ENCODE data around the gene BDH1.
"Not testable (repeated sequence)": the region's sequence is repeated elsewhere in the genome, so short reads cannot be mapped to it uniquely, and the experiment has no call there.

BDH1 gene

GRCh38 chr3:197593046-197593380 lies 37.2 kb upstream of the BDH1 start:
- Histone ChIP-seq H3K4me1 (ENCODE audit: control insufficient read depth, insufficient read depth, low read length) (no peaks in the 10 kb centered on the region), H3K36me3 (ENCODE audit: control insufficient read depth, insufficient read depth, low read length) (no peaks in the 10 kb centered on the region), H3K4me3 (ENCODE audit: insufficient read depth, low read depth, low read length) (no peak overlapping the region), H3K27ac (ENCODE audit: insufficient read depth, low read depth, low read length, poor library complexity, severe bottlenecking) (no peak overlapping the region), H3K9me3 (ENCODE audit: control insufficient read depth, low read length) (no peaks in the 10 kb centered on the region), H3K27me3 (ENCODE audit: control insufficient read depth, insufficient read depth, low read length, poor library complexity, severe bottlenecking) (no peaks in the 10 kb centered on the region)
- 93 to 95% methylated on average over 9 of the region's 9 CpGs for whole genome bisulfite sequencing, 2 experiments

GRCh38 chr3:197592361-197593045 lies 36.7 kb upstream of the BDH1 start:
- Histone ChIP-seq H3K36me3 (ENCODE audit: control insufficient read depth, insufficient read depth, low read length) (no peaks in the 10 kb centered on the region), H3K27ac (ENCODE audit: insufficient read depth, low read depth, low read length, poor library complexity, severe bottlenecking) (no peak overlapping the region), H3K4me1 (ENCODE audit: control insufficient read depth, insufficient read depth, low read length) (no peaks in the 10 kb centered on the region), H3K27me3 (ENCODE audit: control insufficient read depth, insufficient read depth, low read length, poor library complexity, severe bottlenecking) (no peaks in the 10 kb centered on the region), H3K9me3 (ENCODE audit: control insufficient read depth, low read length) (no peaks in the 10 kb centered on the region), H3K4me3 (ENCODE audit: insufficient read depth, low read depth, low read length) (no peak overlapping the region)
- WGBS, 2 experiments = 85 to 87% methylated on average over 17 to 18 of the region's 18 CpGs

- 93 to 94% methylated on average over 6 of the region's 6 CpGs for WGBS, 2 experiments
- no peaks in the 10 kb centered on the region for H3K4me1 ChIP-seq (ENCODE audit: control insufficient read depth, insufficient read depth, low read length)
- H3K4me3 ChIP-seq (ENCODE audit: insufficient read depth, low read depth, low read length) = no peak overlapping the region
- H3K27me3 ChIP-seq (ENCODE audit: control insufficient read depth, insufficient read depth, low read length, poor library complexity, severe bottlenecking) = no peaks in the 10 kb centered on the region
- no peaks in the 10 kb centered on the region for H3K9me3 ChIP-seq (ENCODE audit: control insufficient read depth, low read length)
- H3K36me3 ChIP-seq (ENCODE audit: control insufficient read depth, insufficient read depth, low read length) = no peaks in the 10 kb centered on the region
- no peak overlapping the region for H3K27ac ChIP-seq (ENCODE audit: insufficient read depth, low read depth, low read length, poor library complexity, severe bottlenecking)
Observed at GRCh38 chr3:197591816-197592215, 36.0 kb upstream of the BDH1 start.

DNA sequence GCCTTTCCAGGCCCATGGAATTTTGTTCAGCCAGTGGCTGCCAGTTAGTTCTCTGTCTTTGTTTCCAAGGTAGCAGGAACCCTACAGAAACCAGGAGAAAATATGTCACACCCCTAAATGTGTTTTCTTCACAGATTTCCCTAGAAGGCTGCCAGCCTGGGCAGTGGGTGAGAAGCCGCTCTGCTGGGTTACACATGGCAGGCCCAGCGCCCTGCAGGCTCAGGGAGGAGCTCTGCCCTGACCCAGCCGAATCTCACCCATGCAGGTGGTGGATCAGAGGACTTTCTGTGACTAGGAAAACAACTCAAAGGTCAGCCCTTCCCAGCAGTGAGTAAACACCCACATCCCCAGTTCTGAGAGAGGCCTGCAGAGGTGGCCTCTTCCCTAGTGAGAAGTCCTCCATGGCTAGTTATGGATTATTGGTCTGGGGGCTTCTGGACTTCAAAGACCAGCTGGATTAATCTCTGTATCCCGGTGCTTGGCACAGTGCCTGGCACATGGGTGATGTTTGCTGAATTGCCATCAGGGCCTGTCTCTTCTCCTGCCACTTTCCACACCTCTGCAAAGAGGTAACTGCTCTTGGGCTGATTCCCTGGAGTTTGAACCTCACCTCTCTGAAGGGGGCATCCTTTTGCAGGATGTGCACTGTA lies 34.7 kb upstream of the BDH1 start:
- H3K9me3 ChIP-seq (ENCODE audit: control insufficient read depth, low read length) = no peaks in the 10 kb centered on the region
- H3K4me3 ChIP-seq (ENCODE audit: insufficient read depth, low read depth, low read length) = no peak overlapping the region
- no peaks in the 10 kb centered on the region for H3K4me1 ChIP-seq (ENCODE audit: control insufficient read depth, insufficient read depth, low read length)
- H3K27me3 ChIP-seq (ENCODE audit: control insufficient read depth, insufficient read depth, low read length, poor library complexity, severe bottlenecking) = no peaks in the 10 kb centered on the region
- WGBS, 2 experiments = 84% methylated on average over 4 of the region's 4 CpGs
- no peaks in the 10 kb centered on the region for H3K36me3 ChIP-seq (ENCODE audit: control insufficient read depth, insufficient read depth, low read length)
- no peak overlapping the region for H3K27ac ChIP-seq (ENCODE audit: insufficient read depth, low read depth, low read length, poor library complexity, severe bottlenecking)

- H3K27me3 ChIP-seq (ENCODE audit: control insufficient read depth, insufficient read depth, low read length, poor library complexity, severe bottlenecking) = no peaks in the 10 kb centered on the region
- 85 to 88% methylated on average over 12 of the region's 13 CpGs for WGBS, 2 experiments
- H3K36me3 ChIP-seq (ENCODE audit: control insufficient read depth, insufficient read depth, low read length) = no peaks in the 10 kb centered on the region
- no peaks in the 10 kb centered on the region for H3K4me1 ChIP-seq (ENCODE audit: control insufficient read depth, insufficient read depth, low read length)
- H3K27ac ChIP-seq (ENCODE audit: insufficient read depth, low read depth, low read length, poor library complexity, severe bottlenecking) = no peak overlapping the region
- H3K4me3 ChIP-seq (ENCODE audit: insufficient read depth, low read depth, low read length) = no peak overlapping the region
- no peaks in the 10 kb centered on the region for H3K9me3 ChIP-seq (ENCODE audit: control insufficient read depth, low read length)
Observed at GRCh38 chr3:197589545-197589944, 33.8 kb upstream of the BDH1 start.

- H3K4me1 ChIP-seq (ENCODE audit: control insufficient read depth, insufficient read depth, low read length); H3K27me3 ChIP-seq (ENCODE audit: control insufficient read depth, insufficient read depth, low read length, poor library complexity, severe bottlenecking); H3K36me3 ChIP-seq (ENCODE audit: control insufficient read depth, insufficient read depth, low read length); H3K9me3 ChIP-seq (ENCODE audit: control insufficient read depth, low read length); H3K4me3 ChIP-seq (ENCODE audit: insufficient read depth, low read depth, low read length); H3K27ac ChIP-seq (ENCODE audit: insufficient read depth, low read depth, low read length, poor library complexity, severe bottlenecking): not testable (repeated sequence)
- WGBS, 2 experiments = 92 to 93% methylated on average over 11 of the region's 11 CpGs
Observed at GRCh38 chr3:197586768-197587167, 31.0 kb upstream of the BDH1 start.

GRCh38 chr3:197586181-197586580 lies 30.4 kb upstream of the BDH1 start:
- no peaks in the 10 kb centered on the region for H3K4me1 ChIP-seq (ENCODE audit: control insufficient read depth, insufficient read depth, low read length)
- no peaks in the 10 kb centered on the region for H3K27me3 ChIP-seq (ENCODE audit: control insufficient read depth, insufficient read depth, low read length, poor library complexity, severe bottlenecking)
- H3K4me3 ChIP-seq (ENCODE audit: insufficient read depth, low read depth, low read length) = no peak overlapping the region
- no peak overlapping the region for H3K27ac ChIP-seq (ENCODE audit: insufficient read depth, low read depth, low read length, poor library complexity, severe bottlenecking)
- H3K36me3 ChIP-seq (ENCODE audit: control insufficient read depth, insufficient read depth, low read length) = no peaks in the 10 kb centered on the region
- 94 to 99% methylated on average over 2 of the region's 2 CpGs for WGBS, 2 experiments
- H3K9me3 ChIP-seq (ENCODE audit: control insufficient read depth, low read length) = no peaks in the 10 kb centered on the region

GRCh38 chr3:197584733-197585132 lies 29.0 kb upstream of the BDH1 start:
- Histone ChIP-seq H3K4me3 (ENCODE audit: insufficient read depth, low read depth, low read length) (no peak overlapping the region), H3K4me1 (ENCODE audit: control insufficient read depth, insufficient read depth, low read length) (no peaks in the 10 kb centered on the region), H3K36me3 (ENCODE audit: control insufficient read depth, insufficient read depth, low read length) (no peaks in the 10 kb centered on the region), H3K27me3 (ENCODE audit: control insufficient read depth, insufficient read depth, low read length, poor library complexity, severe bottlenecking) (no peaks in the 10 kb centered on the region), H3K27ac (ENCODE audit: insufficient read depth, low read depth, low read length, poor library complexity, severe bottlenecking) (no peak overlapping the region), H3K9me3 (ENCODE audit: control insufficient read depth, low read length) (no peaks in the 10 kb centered on the region)
- 85 to 87% methylated on average over 5 of the region's 5 CpGs for WGBS, 2 experiments

- Histone ChIP-seq H3K9me3 (ENCODE audit: control insufficient read depth, low read length) (no peaks in the 10 kb centered on the region), H3K27ac (ENCODE audit: insufficient read depth, low read depth, low read length, poor library complexity, severe bottlenecking) (no peak overlapping the region), H3K36me3 (ENCODE audit: control insufficient read depth, insufficient read depth, low read length) (no peaks in the 10 kb centered on the region), H3K27me3 (ENCODE audit: control insufficient read depth, insufficient read depth, low read length, poor library complexity, severe bottlenecking) (no peaks in the 10 kb centered on the region), H3K4me1 (ENCODE audit: control insufficient read depth, insufficient read depth, low read length) (no peaks in the 10 kb centered on the region), H3K4me3 (ENCODE audit: insufficient read depth, low read depth, low read length) (no peak overlapping the region)
- 95 to 97% methylated on average over 7 of the region's 7 CpGs for WGBS, 2 experiments
Observed at GRCh38 chr3:197583371-197583770, 27.6 kb upstream of the BDH1 start.

GRCh38 chr3:197580253-197580691 lies 24.5 kb upstream of the BDH1 start:
- no peaks in the 10 kb centered on the region for H3K9me3 ChIP-seq (ENCODE audit: control insufficient read depth, low read length)
- no peak overlapping the region for H3K4me3 ChIP-seq (ENCODE audit: insufficient read depth, low read depth, low read length)
- no peaks in the 10 kb centered on the region for H3K4me1 ChIP-seq (ENCODE audit: control insufficient read depth, insufficient read depth, low read length)
- H3K27me3 ChIP-seq (ENCODE audit: control insufficient read depth, insufficient read depth, low read length, poor library complexity, severe bottlenecking) = no peaks in the 10 kb centered on the region
- no peak overlapping the region for H3K27ac ChIP-seq (ENCODE audit: insufficient read depth, low read depth, low read length, poor library complexity, severe bottlenecking)
- WGBS, 2 experiments = 62 to 67% methylated on average over 9 of the region's 9 CpGs
- H3K36me3 ChIP-seq (ENCODE audit: control insufficient read depth, insufficient read depth, low read length) = no peaks in the 10 kb centered on the region

Measured in ectodermal cell (in vitro differentiated cells).